Pulmonary artery endothelial cell (primary cell): ENCODE measurements around the gene KIAA1755. TPM values are rescaled to one million over a fixed set of nuclear protein-coding genes. Genes with fewer than 3 reads are reported as not detected.

Experiments used
- DNase-seq: peaks from one replicate; pipeline ENCODE4 v3.0.0-alpha.2; 2011; ENCODE audit warnings: low read depth, low spot score
- total RNA-seq: library from RNA; depleted of rRNA; stranded (reverse); fragments of >200 nt; gene quantifications from 2 replicates; pipeline ENCODE4 v1.2.3, GENCODE V29; 2014

Gene KIAA1755
- total RNA-seq, 1 donor from 2014 or later: 0.07 TPM

GRCh38 chr20:38218566-38218885 lies 42.0 kb downstream of the KIAA1755 start:
- no peak for DNase-seq

- DNase-seq: no peak
Observed at GRCh38 chr20:38217791-38218565, 42.6 kb downstream of the KIAA1755 start.

GRCh38 chr20:38216746-38217595 lies 43.6 kb downstream of the KIAA1755 start:
- DNase-seq: no peak

GRCh38 chr20:38216201-38216600 lies 44.3 kb downstream of the KIAA1755 start:
- DNase-seq: no peak

GRCh38 chr20:38215194-38216182 lies 45.0 kb downstream of the KIAA1755 start:
- DNase-seq: no peak

- DNase-seq: no peak
Observed at GRCh38 chr20:38214256-38215193, 46.0 kb downstream of the KIAA1755 start.

- DNase-seq: no peak
Observed at GRCh38 chr20:38213607-38213940, 47.0 kb downstream of the KIAA1755 start.

- no peak for DNase-seq
Observed at GRCh38 chr20:38212806-38213606, 47.5 kb downstream of the KIAA1755 start.

GRCh38 chr20:38211200-38212097 lies 49.1 kb downstream of the KIAA1755 start:
- no peak for DNase-seq

- no peak for DNase-seq
Observed at GRCh38 chr20:38210741-38211140, 49.8 kb downstream of the KIAA1755 start.

- no peak for DNase-seq
Observed at GRCh38 chr20:38209736-38210405, 50.7 kb downstream of the KIAA1755 start.

GRCh38 chr20:38209054-38209675 lies 51.4 kb downstream of the KIAA1755 start:
- DNase-seq: no peak

- no peak for DNase-seq
Observed at GRCh38 chr20:38208523-38208922, 52.0 kb downstream of the KIAA1755 start.

- DNase-seq: no peak
Observed at GRCh38 chr20:38208088-38208487, 52.4 kb downstream of the KIAA1755 start.

GRCh38 chr20:38207621-38208020 lies 52.9 kb downstream of the KIAA1755 start:
- no peak for DNase-seq

- DNase-seq: no peak
Observed at GRCh38 chr20:38205001-38205400, 55.5 kb downstream of the KIAA1755 start.

- DNase-seq: no peak
Observed at GRCh38 chr20:38203981-38204357, 56.6 kb downstream of the KIAA1755 start.
